ENCODE measurements around the gene NOB1. TPM values are rescaled to one million over a fixed set of nuclear protein-coding genes. Genes with fewer than 3 reads are reported as not detected.
A peak's percentile ranks its signal among the peaks of the same experiment; 100 is the strongest.

Gene NOB1
- total and polyA plus RNA-seq, 9 of the 15 experiments (the other 6 are each of a cell fraction or from before 2014, with no cell fraction given), result 42.4 to 148 (median 116) TPM

GRCh38 chr16:69796285-69797118 is 41.8 kb upstream of the NOB1 start (continued):
- TF ChIP-seq AFF4 (CRISPR knock-in tag; IDR thresholded peaks at IDR 0.05), result no peak
- TF ChIP-seq RB1 (IDR thresholded peaks at IDR 0.05; ENCODE audit: low read depth), result peak; percentile 24; the same call in 1 of the 2 replicates
- TF ChIP-seq ARID4B (CRISPR knock-in tag; IDR thresholded peaks at IDR 0.05), result no peak
- peak; percentile 70 to 94 for TF ChIP-seq RAD21 (CRISPR knock-in tag; conservative IDR thresholded peaks at IDR 0.05 in 1 of 2, IDR thresholded peaks at IDR 0.05 in 1 of 2)
- TF ChIP-seq E2F1 (CRISPR knock-in tag; IDR thresholded peaks at IDR 0.05), result no peak
- TF ChIP-seq CREBBP (IDR thresholded peaks at IDR 0.05; ENCODE audit: low read depth, low read length), result no peak
- TF ChIP-seq RREB1 (CRISPR knock-in tag; IDR thresholded peaks at IDR 0.05), result no peak
- peak; percentile 71; the same call in 1 of the 2 replicates for TF ChIP-seq TARDBP (IDR thresholded peaks at IDR 0.05)
- TF ChIP-seq ZSCAN32 (CRISPR knock-in tag; IDR thresholded peaks at IDR 0.05), result no peak
- TF ChIP-seq CBFA2T3 (IDR thresholded peaks at IDR 0.05), result no peak
- no peak for TF ChIP-seq ZNF354B (CRISPR knock-in tag; IDR thresholded peaks at IDR 0.05)

Measured in K562 (cell line).